HL-60 (cell line): Measurements from ENCODE around the gene FERMT3.
A peak's percentile ranks its signal among the peaks of the same experiment; 100 is the strongest.

ENCODE experiments used
- DNase-seq, 2 experiments: peaks; one replicate each; pipeline ENCODE4 v3.0.0-alpha.2; 2010 to 2020; ENCODE audit warnings: low read depth in 1 of 2, low spot score in 1 of 2
- H3K27ac ChIP-seq: fragments of 250-450 bp; sonication (Bioruptor Pico); replicated peaks from 2 replicates; pipeline ENCODE4 v1.5.1; 2020; ENCODE audit warnings: mild to moderate bottlenecking, moderate library complexity
- H3K27me3 ChIP-seq: fragments of 250-450 bp; sonication (Bioruptor Pico); 2 replicates; pipeline ENCODE4 v1.5.1; 2021; ENCODE audit warnings: mild to moderate bottlenecking, moderate library complexity; ENCODE audit not compliant: insufficient read depth, poor library complexity, severe bottlenecking
- H3K4me3 ChIP-seq: replicated peaks from 2 replicates; pipeline ENCODE4 v1.5.1; 2011; ENCODE audit warnings: mild to moderate bottlenecking, control low read depth, low read length; ENCODE audit not compliant: insufficient read depth
- GABPA ChIP-seq: IDR thresholded peaks from 2 replicates; pipeline ENCODE4 v1.6.1; 2012; ENCODE audit warnings: low read depth
- POLR2AphosphoS5 ChIP-seq: IDR thresholded peaks from 2 replicates; pipeline ENCODE4 v1.6.1; 2012; ENCODE audit warnings: low read depth
- SPI1 ChIP-seq: IDR thresholded peaks from 2 replicates; pipeline ENCODE4 v1.6.1; 2012; ENCODE audit warnings: low read depth, mild to moderate bottlenecking, borderline replicate concordance
- TF ChIP-seq, protein P1 (sequence below): IDR thresholded peaks from 2 replicates; pipeline ENCODE4 v1.6.1; 2012; ENCODE audit warnings: low read depth; ENCODE audit not compliant: insufficient replicate concordance
- TF ChIP-seq, protein P2 (sequence below): IDR thresholded peaks from one replicate; pipeline ENCODE4 v1.5.1; 2011; ENCODE audit warnings: low read length, control low read depth, inconsistent platforms; ENCODE audit not compliant: insufficient read depth

FERMT3 gene

DNA sequence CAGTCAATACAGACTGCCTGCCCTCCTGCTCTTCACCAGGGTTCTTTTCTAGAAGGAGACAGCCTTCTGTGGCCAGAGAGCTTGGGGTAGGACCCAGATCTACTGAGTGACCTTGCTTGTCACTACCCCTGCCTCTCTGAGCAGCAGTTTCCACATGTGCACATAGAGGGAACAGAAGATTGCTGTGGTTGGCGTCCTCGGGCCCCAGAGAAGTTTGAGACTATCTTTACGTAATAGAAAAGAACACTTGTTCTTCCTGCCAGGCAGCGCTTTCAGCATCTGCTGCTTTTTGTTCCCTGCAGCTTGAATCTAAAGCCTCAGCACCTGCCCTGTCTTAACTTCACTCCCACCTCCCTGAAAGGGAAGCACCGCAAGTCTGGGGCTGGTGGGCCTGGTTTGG lies 32.5 kb downstream of the FERMT3 start:
- Histone ChIP-seq H3K27ac (peak overlapping the region; percentile 97), H3K4me3 (no peak overlapping the region), H3K27me3 (no peaks in the 10 kb centered on the region)
- TF ChIP-seq SPI1 (no peak; the same call in 1 of the 2 replicates), GABPA (0 out of 2 replicates have a peak, but pooled peaks have one; percentile 12), POLR2AphosphoS5 (peak; percentile 83)
- TF ChIP-seq, protein P1, sequence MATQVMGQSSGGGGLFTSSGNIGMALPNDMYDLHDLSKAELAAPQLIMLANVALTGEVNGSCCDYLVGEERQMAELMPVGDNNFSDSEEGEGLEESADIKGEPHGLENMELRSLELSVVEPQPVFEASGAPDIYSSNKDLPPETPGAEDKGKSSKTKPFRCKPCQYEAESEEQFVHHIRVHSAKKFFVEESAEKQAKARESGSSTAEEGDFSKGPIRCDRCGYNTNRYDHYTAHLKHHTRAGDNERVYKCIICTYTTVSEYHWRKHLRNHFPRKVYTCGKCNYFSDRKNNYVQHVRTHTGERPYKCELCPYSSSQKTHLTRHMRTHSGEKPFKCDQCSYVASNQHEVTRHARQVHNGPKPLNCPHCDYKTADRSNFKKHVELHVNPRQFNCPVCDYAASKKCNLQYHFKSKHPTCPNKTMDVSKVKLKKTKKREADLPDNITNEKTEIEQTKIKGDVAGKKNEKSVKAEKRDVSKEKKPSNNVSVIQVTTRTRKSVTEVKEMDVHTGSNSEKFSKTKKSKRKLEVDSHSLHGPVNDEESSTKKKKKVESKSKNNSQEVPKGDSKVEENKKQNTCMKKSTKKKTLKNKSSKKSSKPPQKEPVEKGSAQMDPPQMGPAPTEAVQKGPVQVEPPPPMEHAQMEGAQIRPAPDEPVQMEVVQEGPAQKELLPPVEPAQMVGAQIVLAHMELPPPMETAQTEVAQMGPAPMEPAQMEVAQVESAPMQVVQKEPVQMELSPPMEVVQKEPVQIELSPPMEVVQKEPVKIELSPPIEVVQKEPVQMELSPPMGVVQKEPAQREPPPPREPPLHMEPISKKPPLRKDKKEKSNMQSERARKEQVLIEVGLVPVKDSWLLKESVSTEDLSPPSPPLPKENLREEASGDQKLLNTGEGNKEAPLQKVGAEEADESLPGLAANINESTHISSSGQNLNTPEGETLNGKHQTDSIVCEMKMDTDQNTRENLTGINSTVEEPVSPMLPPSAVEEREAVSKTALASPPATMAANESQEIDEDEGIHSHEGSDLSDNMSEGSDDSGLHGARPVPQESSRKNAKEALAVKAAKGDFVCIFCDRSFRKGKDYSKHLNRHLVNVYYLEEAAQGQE: no peak
- TF ChIP-seq, protein P2, sequence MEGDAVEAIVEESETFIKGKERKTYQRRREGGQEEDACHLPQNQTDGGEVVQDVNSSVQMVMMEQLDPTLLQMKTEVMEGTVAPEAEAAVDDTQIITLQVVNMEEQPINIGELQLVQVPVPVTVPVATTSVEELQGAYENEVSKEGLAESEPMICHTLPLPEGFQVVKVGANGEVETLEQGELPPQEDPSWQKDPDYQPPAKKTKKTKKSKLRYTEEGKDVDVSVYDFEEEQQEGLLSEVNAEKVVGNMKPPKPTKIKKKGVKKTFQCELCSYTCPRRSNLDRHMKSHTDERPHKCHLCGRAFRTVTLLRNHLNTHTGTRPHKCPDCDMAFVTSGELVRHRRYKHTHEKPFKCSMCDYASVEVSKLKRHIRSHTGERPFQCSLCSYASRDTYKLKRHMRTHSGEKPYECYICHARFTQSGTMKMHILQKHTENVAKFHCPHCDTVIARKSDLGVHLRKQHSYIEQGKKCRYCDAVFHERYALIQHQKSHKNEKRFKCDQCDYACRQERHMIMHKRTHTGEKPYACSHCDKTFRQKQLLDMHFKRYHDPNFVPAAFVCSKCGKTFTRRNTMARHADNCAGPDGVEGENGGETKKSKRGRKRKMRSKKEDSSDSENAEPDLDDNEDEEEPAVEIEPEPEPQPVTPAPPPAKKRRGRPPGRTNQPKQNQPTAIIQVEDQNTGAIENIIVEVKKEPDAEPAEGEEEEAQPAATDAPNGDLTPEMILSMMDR: no peak
- peak in 1 of 2 experiments; percentile 90 for DNase-seq

DNA sequence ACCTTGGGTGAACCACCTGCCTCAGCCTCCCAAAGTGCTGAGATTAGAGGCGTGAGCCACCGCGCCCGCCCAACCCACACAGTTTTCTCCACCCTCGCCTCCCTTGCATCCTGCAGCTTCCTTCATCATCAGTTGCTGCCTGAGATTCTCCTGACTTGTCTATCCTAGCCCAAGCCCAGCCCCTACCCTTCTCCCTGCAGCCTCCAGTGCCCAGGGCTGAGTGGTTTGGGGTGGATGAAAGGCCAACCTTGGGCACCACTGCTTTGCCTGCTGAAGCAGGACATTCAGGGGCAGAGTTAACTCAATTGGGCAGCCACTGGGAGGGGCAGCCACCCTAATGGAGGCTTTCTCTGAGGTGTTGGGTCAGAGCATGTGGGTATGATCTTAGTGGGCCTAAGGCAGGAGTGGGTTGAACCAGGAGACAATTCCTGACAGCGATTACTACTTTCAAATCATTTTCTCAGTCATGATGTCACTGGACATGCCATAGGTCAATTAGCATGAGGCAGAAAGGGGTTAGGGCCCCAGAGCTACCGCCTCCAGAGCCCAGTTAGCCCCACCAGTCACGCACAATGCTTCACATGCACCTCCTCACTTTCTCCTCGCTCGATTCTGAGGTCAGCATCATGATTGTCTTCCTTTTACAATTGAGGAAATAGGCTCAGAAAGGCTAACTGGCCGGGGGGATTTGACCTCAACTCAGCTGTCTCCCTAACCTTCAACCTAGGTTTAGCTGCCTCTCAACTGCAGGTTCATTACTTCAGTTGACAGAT lies 33.3 kb downstream of the FERMT3 start:
- Histone ChIP-seq H3K27ac (peak overlapping the region; percentile 97), H3K27me3 (no peaks in the 10 kb centered on the region), H3K4me3 (peak overlapping the region; percentile 80)
- peak; percentile 93 to 94 for DNase-seq
- TF ChIP-seq SPI1 (peak; percentile 90; the same call in 1 of the 2 replicates), POLR2AphosphoS5 (no peak)

DNA sequence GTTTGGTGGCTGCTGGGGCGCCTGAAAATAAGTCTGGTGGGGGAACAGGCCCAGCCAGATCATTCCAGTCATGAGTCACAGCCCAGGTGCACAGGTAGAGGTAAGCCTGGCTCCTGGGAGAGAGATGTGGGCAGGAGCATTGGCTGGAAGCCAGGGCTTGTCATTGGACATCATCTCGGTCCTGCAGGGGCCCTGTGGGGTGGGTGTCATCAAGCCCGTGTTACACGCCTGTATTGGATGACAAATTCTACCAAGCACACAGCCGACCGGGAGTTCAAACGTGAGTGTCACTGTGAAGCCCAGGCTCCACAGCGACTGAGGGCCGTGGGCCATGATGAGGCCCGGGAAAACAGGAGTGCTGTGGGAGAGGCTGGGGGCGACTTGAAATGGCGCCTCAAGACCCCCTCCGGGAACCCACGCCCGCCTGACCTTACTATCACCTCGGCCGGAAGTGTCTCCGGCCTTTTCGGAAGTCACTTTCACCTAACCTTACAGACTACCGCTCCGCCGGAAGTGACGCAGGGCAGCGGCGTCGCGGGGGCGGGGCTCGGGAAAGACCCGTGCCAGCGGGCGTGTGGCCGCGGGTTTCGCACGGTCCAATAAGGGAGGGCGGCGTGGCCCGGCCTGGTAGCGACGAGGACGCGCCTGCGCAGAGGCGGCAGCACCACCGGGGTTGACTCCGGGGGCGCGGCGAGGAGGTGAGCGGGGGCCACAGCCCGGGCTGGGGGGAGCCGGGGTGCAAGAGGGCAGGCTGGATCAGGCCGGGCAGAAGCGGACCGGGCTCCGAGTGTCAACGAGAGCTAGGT lies 34.1 kb downstream of the FERMT3 start, which contains the start of gene FKBP2:
FKBP2 (plus strand) TSS at position 661 of the 806 bp plus-strand sequence. CDS start 1,293 bp downstream, outside the sequence.
- peak within 1 kb of the TSS; percentile 97 for H3K27ac ChIP-seq
- TF ChIP-seq POLR2AphosphoS5 (peak; percentile 81), SPI1 (no peak; the same call in 1 of the 2 replicates), GABPA (peak; percentile 84)
- TF ChIP-seq, protein P1: peak; percentile 30
- DNase-seq: peak; percentile 95 to 97
- H3K27me3 ChIP-seq: no peaks in the 10 kb centered on the region
- peak within 1 kb of the TSS; percentile 80 for H3K4me3 ChIP-seq

DNA sequence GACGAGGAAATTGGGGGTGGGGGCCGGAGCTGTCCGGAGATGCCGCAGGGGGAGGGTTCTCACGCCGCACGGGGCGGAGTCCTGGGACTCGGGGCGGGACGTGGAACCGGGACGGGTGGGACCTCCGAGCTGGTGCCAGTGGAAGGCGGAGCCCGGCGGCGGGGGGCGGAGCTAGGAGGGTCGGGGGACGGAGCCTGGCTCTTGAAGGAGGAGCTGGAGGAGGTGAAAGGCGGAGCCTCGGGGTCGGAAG lies 34.6 kb downstream of the FERMT3 start:
- TF ChIP-seq, protein P2: no peak
- Histone ChIP-seq H3K27ac (peak overlapping the region; percentile 97), H3K27me3 (no peaks in the 10 kb centered on the region), H3K4me3 (peak overlapping the region; percentile 80)
- DNase-seq: peak; percentile 98 to 100
